ENCODE results near the gene NR2C2AP.
"Not testable (repeated sequence)": the region's sequence is repeated elsewhere in the genome, so short reads cannot be mapped to it uniquely, and the experiment has no call there.

NR2C2AP gene

GRCh38 chr19:19203012-19203856 lies at the start of gene NR2C2AP:
Gene NR2C2AP (minus strand): TSS chr19:19203414. CDS start chr19:19203060, 354 bp downstream.
- DNase-seq (ENCODE audit: low read depth in 2 of 2): peak; percentile 87 to 93

GRCh38 chr19:19250196-19250801 lies 47.1 kb upstream of the NR2C2AP start:
- DNase-seq (ENCODE audit: low read depth in 2 of 2): no peak

DNA sequence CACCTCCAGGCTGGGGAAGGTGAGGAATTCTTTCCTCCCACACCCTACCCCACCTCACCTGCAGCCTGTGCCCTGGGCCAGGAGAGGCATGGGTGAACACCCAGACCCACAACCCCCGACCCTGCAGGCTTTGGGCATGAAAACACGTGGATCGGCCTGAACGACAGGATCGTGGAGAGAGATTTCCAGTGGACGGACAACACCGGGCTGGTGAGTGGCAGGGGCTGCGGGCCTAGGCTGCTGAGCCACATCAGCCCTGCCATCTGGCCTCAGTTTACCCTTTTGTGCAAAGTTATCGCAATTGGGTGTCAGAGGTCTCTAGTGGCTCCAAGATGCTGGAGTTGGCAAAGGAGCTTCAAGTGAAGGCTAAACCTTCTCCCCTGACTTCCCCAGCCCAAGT lies 37.3 kb upstream of the NR2C2AP start:
- no peak for DNase-seq (ENCODE audit: low read depth in 2 of 2)

- no peak for DNase-seq (ENCODE audit: low read depth in 2 of 2)
Observed at GRCh38 chr19:19239675-19240074, 36.5 kb upstream of the NR2C2AP start.

DNA sequence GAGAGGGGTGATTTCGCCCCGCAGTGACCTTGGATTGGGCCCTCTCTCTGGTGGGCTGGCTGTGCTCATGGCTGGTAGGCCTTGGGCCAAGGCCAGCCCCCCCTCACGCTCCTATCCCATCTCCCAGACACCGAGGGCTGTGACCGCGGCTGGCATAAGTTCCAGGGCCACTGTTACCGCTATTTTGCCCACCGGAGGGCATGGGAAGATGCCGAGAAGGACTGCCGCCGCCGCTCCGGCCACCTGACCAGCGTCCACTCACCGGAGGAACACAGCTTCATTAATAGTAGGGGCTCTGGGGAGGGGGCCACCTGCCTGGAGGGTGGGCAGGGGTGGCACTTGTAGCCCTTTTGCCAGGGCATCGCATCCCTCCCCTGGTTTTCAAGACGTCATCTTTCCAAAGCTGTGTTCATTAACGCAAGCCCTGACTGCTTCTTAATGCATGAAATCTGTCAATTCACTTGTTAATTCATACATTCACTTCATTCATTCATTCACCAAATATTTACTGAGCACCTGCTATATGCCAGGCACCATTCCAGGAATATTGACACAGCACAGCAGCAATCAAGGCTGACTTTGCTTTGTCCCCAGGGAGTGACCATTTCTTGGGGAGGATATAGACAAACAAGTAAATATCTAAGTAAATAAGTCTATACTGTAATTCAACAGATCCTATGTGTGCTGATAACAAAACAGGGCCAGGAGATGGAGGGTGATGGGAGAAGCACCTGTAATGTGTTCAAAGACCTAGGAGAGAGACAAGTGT lies 35.1 kb upstream of the NR2C2AP start:
- no peak for DNase-seq (ENCODE audit: low read depth in 2 of 2)

DNA sequence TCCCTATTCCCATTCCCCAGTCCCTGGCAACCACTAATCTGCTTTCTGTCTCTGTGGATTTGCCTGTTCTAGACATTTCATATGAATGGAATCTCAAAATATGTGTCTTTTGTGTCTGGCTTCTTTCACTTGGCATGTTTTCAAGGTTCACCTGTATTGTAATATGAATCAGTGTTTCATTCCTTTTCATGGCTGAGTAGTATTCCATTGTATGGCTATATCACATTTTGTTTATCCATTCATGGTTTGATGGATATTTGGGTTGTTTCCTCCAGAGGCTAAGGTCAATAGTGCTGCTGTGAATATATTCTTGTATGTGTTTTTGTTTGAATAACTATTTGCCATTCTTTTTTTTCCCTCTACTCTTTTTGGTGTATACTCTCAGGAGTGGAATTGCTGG lies 33.0 kb upstream of the NR2C2AP start:
- no peak for DNase-seq (ENCODE audit: low read depth in 2 of 2)

GRCh38 chr19:19234220-19234816 lies 31.1 kb upstream of the NR2C2AP start:
- no peak for DNase-seq (ENCODE audit: low read depth in 2 of 2)

- no peak for DNase-seq (ENCODE audit: low read depth in 2 of 2)
Observed at GRCh38 chr19:19232261-19232721, 29.1 kb upstream of the NR2C2AP start.

DNA sequence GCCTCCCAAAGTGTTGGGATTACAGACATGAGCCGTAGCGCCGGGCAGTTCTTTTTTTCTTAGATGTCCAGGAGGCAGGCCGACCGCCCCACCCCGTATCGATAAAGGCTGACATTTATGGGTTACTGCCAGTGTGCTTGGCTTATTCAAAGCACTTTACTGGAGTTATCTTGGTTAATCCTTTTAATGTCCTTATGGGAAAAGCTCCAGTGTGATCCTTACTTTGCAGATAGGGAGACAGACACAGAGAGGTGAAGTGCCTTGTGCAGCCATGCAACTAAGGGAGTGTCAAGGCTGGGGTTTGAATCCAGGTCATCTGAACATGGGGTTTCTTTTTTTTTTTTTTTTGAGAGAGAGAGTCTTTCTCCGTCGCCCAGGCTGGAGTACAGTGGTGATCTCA lies 27.8 kb upstream of the NR2C2AP start:
- DNase-seq (ENCODE audit: low read depth in 2 of 2): no peak

DNA sequence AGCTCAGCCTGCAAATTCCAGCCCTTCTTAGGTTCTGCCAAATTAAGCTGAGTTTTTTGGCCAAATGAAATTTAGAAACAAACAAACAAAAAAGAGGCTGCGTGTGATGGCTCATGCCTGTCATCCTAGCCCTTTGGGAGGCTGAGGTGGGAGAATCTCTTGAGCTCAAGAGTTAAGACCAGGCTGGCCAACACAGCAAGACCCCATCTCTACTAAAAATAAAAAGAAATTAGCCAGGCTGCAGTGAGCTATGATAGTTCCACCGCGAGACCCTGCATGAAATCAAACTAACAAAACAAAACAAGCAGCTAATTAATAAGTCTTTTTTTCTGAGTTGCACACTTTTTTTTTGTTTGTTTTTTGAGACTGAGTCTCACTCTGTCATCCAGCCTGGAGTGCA lies 26.5 kb upstream of the NR2C2AP start:
- no peak for DNase-seq (ENCODE audit: low read depth in 2 of 2)

DNA sequence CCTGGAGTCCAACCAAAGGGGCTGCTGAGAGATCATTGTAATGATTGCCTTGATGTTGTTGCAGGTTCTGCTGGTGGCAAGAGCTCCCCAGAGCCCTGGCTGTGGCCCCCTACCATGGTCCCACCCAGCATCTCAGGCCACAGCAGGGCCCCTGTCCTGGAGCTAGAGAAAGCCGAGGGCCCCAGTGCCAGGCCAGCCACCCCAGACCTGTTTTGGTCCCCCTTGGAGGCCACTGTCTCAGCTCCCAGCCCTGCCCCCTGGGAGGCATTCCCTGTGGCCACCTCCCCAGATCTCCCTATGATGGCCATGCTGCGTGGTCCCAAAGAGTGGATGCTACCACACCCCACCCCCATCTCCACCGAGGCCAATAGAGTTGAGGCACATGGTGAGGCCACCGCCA lies 24.0 kb upstream of the NR2C2AP start:
- DNase-seq (ENCODE audit: low read depth in 2 of 2): no peak

GRCh38 chr19:19226663-19227062 lies 23.4 kb upstream of the NR2C2AP start:
- no peak for DNase-seq (ENCODE audit: low read depth in 2 of 2)

- DNase-seq (ENCODE audit: low read depth in 2 of 2): no peak
Observed at GRCh38 chr19:19226204-19226603, 23.0 kb upstream of the NR2C2AP start.

GRCh38 chr19:19224852-19225494 lies 21.8 kb upstream of the NR2C2AP start:
- peak; percentile 46 to 68 for DNase-seq (ENCODE audit: low read depth in 2 of 2)

DNA sequence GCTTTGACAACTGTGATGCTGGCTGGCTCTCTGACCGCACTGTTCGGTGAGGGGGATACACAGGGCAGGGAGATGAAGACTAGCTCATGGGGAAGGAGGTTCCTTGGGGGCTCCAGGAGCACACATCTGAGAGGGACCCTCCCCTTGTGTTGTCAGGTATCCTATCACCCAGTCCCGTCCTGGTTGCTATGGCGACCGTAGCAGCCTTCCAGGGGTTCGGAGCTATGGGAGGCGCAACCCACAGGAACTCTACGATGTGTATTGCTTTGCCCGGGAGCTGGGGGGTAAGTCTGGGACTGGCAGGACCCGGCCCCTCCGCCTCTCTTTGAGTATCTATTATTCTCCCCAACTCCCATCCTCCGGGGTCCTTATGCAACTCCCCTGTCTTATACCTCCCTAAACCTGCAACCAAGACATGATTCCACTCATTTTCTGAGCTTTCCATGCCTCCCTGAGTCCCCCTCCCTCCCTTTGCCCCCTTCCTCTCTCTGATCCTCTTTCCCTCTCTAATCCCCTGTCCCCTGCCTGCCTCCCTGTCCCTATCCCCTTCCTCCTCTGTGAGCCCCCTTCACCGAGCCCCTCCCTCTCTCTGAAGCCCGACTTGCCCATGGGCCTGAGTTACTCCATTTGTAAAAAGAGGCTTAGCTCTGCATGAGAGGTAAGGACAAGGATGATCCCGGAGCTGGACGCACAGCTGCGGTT lies 21.1 kb upstream of the NR2C2AP start:
- no peak for DNase-seq (ENCODE audit: low read depth in 2 of 2)

DNA sequence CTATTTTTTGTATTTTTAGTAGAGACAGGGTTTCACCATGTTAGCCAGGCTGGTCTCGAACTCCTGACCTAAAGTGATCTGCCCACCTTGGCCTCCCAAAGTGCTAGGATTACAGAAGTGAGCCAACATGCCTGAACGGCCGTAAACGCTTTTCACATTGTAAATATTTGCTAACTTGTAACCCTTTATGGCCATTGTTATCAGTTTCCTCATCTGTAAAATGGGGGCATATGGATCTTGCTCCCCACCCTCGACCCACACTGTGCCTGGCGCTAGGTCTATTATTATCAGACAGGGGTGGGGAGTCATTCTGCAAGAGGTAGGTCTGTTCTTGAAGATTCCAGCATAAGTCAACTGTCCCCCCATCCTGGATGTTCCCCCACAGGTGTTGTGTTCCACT lies 20.4 kb upstream of the NR2C2AP start:
- DNase-seq (ENCODE audit: low read depth in 2 of 2): no peak

DNA sequence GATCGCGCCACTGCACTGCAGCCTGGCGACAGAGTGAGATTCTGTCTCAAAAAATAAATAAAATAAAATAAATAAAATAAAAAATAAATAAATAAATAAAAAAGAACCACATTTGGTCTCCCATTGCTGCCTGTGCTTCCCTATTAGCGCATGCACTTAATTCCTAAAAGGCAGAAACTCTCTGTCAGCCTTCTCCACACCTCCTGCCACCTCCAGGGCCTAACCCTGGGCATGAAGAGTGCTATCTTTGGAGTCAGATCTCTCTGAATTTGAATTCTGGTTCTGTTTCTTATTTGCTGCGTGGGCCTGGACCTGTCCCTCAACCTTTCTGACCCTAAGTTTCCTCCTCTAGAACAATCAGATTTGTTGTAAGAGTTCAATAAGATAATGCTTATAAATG lies 19.8 kb upstream of the NR2C2AP start:
- no peak for DNase-seq (ENCODE audit: low read depth in 2 of 2)

GRCh38 chr19:19221000-19221399 lies 17.8 kb upstream of the NR2C2AP start:
- not testable (repeated sequence) for DNase-seq (ENCODE audit: low read depth in 2 of 2)

DNA sequence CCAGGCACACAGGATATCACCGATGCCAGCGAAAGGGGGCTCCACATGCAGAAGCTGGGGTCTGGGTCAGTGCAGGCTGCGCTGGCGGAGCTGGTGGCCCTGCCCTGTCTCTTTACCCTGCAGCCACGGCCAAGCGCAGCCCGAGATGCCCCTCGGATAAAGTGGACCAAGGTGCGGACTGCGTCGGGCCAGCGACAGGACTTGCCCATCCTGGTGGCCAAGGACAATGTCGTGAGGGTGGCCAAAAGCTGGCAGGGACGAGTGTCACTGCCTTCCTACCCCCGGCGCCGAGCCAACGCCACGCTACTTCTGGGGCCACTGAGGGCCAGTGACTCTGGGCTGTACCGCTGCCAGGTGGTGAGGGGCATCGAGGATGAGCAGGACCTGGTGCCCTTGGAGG lies 15.7 kb upstream of the NR2C2AP start:
- no peak for DNase-seq (ENCODE audit: low read depth in 2 of 2)

GRCh38 chr19:19217099-19217498 lies 13.9 kb upstream of the NR2C2AP start:
- DNase-seq (ENCODE audit: low read depth in 2 of 2): no peak

DNA sequence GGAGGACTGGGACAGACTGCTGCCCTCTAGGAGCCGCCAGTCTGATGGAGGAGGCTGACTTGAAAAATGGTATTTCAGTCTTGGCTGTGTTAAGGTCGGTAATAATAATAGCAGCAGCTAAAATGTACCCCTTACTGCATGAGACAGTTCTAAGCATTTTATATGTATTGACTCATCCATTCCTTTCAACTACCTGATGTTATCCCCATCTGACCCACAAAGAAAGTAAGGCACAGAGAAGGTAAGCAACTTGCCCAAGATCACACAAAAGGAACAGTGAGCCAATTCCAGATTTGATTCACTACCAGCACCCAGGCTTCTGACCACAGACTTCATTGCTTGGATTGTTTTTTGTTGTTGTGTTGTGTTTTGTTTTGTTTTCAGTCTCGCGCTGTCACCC lies 12.6 kb upstream of the NR2C2AP start:
- no peak for DNase-seq (ENCODE audit: low read depth in 2 of 2)
